ENCODE results near the gene GALR3. TPM values are rescaled to one million over a fixed set of nuclear protein-coding genes. Genes with fewer than 3 reads are reported as not detected.

Gene GALR3
- total RNA-seq, 5 donors from 2014 or later (not counting 1 experiment from before 2014, with no cell fraction given) = not detected

- Mint-ChIP-seq H3K27ac (no peak overlapping the region), H3K36me3 (no peaks in the 10 kb centered on the region), H3K9me3 (no peaks in the 10 kb centered on the region), H3K27me3 (peaks cover 0 to 39% of the 10 kb centered on the region in 2 donors), H3K4me3 (no peak overlapping the region), H3K4me1 (peaks cover 13 to 16% (median 15%) of the 10 kb centered on the region in 3 donors)
- Histone ChIP-seq H3K4me3 (ENCODE audit: control insufficient read depth in 1 of 2, extremely low read depth in 1 of 2, low read length in 1 of 2) (no peak overlapping the region), H3K27me3 (replicated peaks in 1 of 2; ENCODE audit: control insufficient read depth in 2 of 2, extremely low read depth in 1 of 2, insufficient read depth in 2 of 2, low read length in 1 of 2) (peaks cover 0 to 83% of the 10 kb centered on the region in 2 experiments), H3K9me3 (no peaks in the 10 kb centered on the region), H3K27ac (ENCODE audit: low read length) (no peak overlapping the region), H3K36me3 (ENCODE audit: control insufficient read depth in 2 of 2, extremely low read depth in 1 of 2, insufficient read depth in 1 of 2, low read length in 1 of 2) (no peaks in the 10 kb centered on the region), H3K4me1 (ENCODE audit: control insufficient read depth in 1 of 2, extremely low read depth in 1 of 2, insufficient read depth in 2 of 2, low read length in 2 of 2) (peaks cover 6 to 21% of the 10 kb centered on the region in 2 experiments)
- DNase-seq (no peak), ATAC-seq (replicated peaks in 1 of 4) (no peak)
- no CpG with 5 or more reads among the region's 2 CpGs for WGBS (ENCODE audit: insufficient coverage)
- ChIA-PET POLR2A (no interaction called here), CTCF (no interaction called here)
Observed at GRCh38 chr22:37811867-37812266, 11.3 kb upstream of the GALR3 start.

GRCh38 chr22:37812869-37813678, 10.1 kb upstream of the GALR3 start:
- POLR2A ChIA-PET = no interaction called here
- DNase-seq (no peak), ATAC-seq (replicated peaks in 1 of 4) (no peak)
- Mint-ChIP-seq H3K4me1 (peaks cover 13 to 16% (median 13%) of the 10 kb centered on the region in 3 donors), H3K27ac (no peak overlapping the region), H3K4me3 (no peak overlapping the region), H3K36me3 (no peaks in the 10 kb centered on the region), H3K9me3 (no peaks in the 10 kb centered on the region), H3K27me3 (peaks cover 0 to 34% of the 10 kb centered on the region in 2 donors)
- no peaks in the 10 kb centered on the region for H3K36me3 ChIP-seq (ENCODE audit: control insufficient read depth in 2 of 2, extremely low read depth in 1 of 2, insufficient read depth in 1 of 2, low read length in 1 of 2)
- WGBS (ENCODE audit: insufficient coverage) = 96% methylated on average over 5 of the region's 27 CpGs
- H3K4me1 ChIP-seq (ENCODE audit: control insufficient read depth in 1 of 2, extremely low read depth in 1 of 2, insufficient read depth in 2 of 2, low read length in 2 of 2) = peaks cover 7 to 18% of the 10 kb centered on the region in 2 experiments
- CTCF ChIA-PET = interaction anchor here in 1 of 2 donors (0.7 to 1.0 kb wide), 2 partner anchors 50 to 141 kb away, joined by 3 read pairs; no protein-coding TSS in a partner anchor
- no peak overlapping the region for H3K4me3 ChIP-seq (ENCODE audit: control insufficient read depth in 1 of 2, extremely low read depth in 1 of 2, low read length in 1 of 2)
- peaks cover 0 to 85% of the 10 kb centered on the region in 2 experiments for H3K27me3 ChIP-seq (replicated peaks in 1 of 2; ENCODE audit: control insufficient read depth in 2 of 2, extremely low read depth in 1 of 2, insufficient read depth in 2 of 2, low read length in 1 of 2)
- no peak overlapping the region for H3K27ac ChIP-seq (ENCODE audit: low read length)
- no peaks in the 10 kb centered on the region for H3K9me3 ChIP-seq

GRCh38 chr22:37815593-37815992, 7.6 kb upstream of the GALR3 start:
- no peaks in the 10 kb centered on the region for H3K36me3 Mint-ChIP-seq
- H3K27me3 Mint-ChIP-seq = peaks cover 8 to 23% of the 10 kb centered on the region in 2 donors
- Histone ChIP-seq H3K4me3 (ENCODE audit: control insufficient read depth in 1 of 2, extremely low read depth in 1 of 2, low read length in 1 of 2) (no peak overlapping the region), H3K36me3 (ENCODE audit: control insufficient read depth in 2 of 2, extremely low read depth in 1 of 2, insufficient read depth in 1 of 2, low read length in 1 of 2) (no peaks in the 10 kb centered on the region), H3K27ac (ENCODE audit: low read length) (no peak overlapping the region), H3K27me3 (replicated peaks in 1 of 2; ENCODE audit: control insufficient read depth in 2 of 2, extremely low read depth in 1 of 2, insufficient read depth in 2 of 2, low read length in 1 of 2) (peaks cover 0 to 78% of the 10 kb centered on the region in 2 experiments), H3K4me1 (ENCODE audit: control insufficient read depth in 1 of 2, extremely low read depth in 1 of 2, insufficient read depth in 2 of 2, low read length in 2 of 2) (peaks cover 3 to 20% of the 10 kb centered on the region in 2 experiments), H3K9me3 (no peaks in the 10 kb centered on the region)
- H3K4me3 Mint-ChIP-seq = no peak overlapping the region
- 89% methylated on average over 11 of the region's 12 CpGs for WGBS (ENCODE audit: insufficient coverage)
- ChIA-PET CTCF (interaction anchor here in 1 of 2 donors (1.3 kb wide), 1 partner anchor 48 kb away, joined by 9 read pairs; no protein-coding TSS in a partner anchor), POLR2A (no interaction called here)
- ATAC-seq (replicated peaks in 1 of 4) (no peak), DNase-seq (no peak)
- H3K27ac Mint-ChIP-seq = no peak overlapping the region
- H3K9me3 Mint-ChIP-seq = no peaks in the 10 kb centered on the region
- H3K4me1 Mint-ChIP-seq = peaks cover 9 to 15% (median 13%) of the 10 kb centered on the region in 3 donors

GRCh38 chr22:37816543-37817180, 6.5 kb upstream of the GALR3 start:
- ChIA-PET POLR2A (no interaction called here), CTCF (interaction anchor here (0.5 to 3.5 kb wide), 7 partner anchors 8 to 118 kb away, joined by 3 to 41 read pairs (median 4); partner anchors contain the start of gene GCAT (in 1 of the 2))
- H3K27ac Mint-ChIP-seq = no peak overlapping the region
- H3K9me3 Mint-ChIP-seq = no peaks in the 10 kb centered on the region
- Histone ChIP-seq H3K4me1 (ENCODE audit: control insufficient read depth in 1 of 2, extremely low read depth in 1 of 2, insufficient read depth in 2 of 2, low read length in 2 of 2) (peaks cover 3 to 20% of the 10 kb centered on the region in 2 experiments), H3K27me3 (replicated peaks in 1 of 2; ENCODE audit: control insufficient read depth in 2 of 2, extremely low read depth in 1 of 2, insufficient read depth in 2 of 2, low read length in 1 of 2) (peaks cover 0 to 72% of the 10 kb centered on the region in 2 experiments), H3K36me3 (ENCODE audit: control insufficient read depth in 2 of 2, extremely low read depth in 1 of 2, insufficient read depth in 1 of 2, low read length in 1 of 2) (no peaks in the 10 kb centered on the region), H3K9me3 (no peaks in the 10 kb centered on the region), H3K27ac (ENCODE audit: low read length) (no peak overlapping the region), H3K4me3 (ENCODE audit: control insufficient read depth in 1 of 2, extremely low read depth in 1 of 2, low read length in 1 of 2) (no peak overlapping the region)
- H3K27me3 Mint-ChIP-seq = peaks cover 9 to 25% of the 10 kb centered on the region in 2 donors
- DNase-seq = no peak
- H3K4me1 Mint-ChIP-seq = peaks cover 9 to 15% (median 13%) of the 10 kb centered on the region in 3 donors
- H3K4me3 Mint-ChIP-seq = no peak overlapping the region
- WGBS (ENCODE audit: insufficient coverage) = 92% methylated on average over 18 of the region's 23 CpGs
- no peaks in the 10 kb centered on the region for H3K36me3 Mint-ChIP-seq
- ATAC-seq (replicated peaks in 1 of 4) = no peak

- H3K4me3 ChIP-seq (ENCODE audit: control insufficient read depth in 1 of 2, extremely low read depth in 1 of 2, low read length in 1 of 2) = peak overlapping the region; percentile 40 to 65
- WGBS (ENCODE audit: insufficient coverage) = 1% methylated on average over 11 of the region's 29 CpGs
- H3K4me1 Mint-ChIP-seq = peaks cover 13 to 15% (median 13%) of the 10 kb centered on the region in 3 donors
- ATAC-seq (replicated peaks in 1 of 4) (peak; percentile 80 to 82 (median 80)), DNase-seq (peak; percentile 40 to 87 (median 71))
- H3K9me3 Mint-ChIP-seq = no peaks in the 10 kb centered on the region
- H3K4me3 Mint-ChIP-seq = peak overlapping the region; percentile 34 to 62 (median 43)
- no peaks in the 10 kb centered on the region for H3K36me3 Mint-ChIP-seq
- ChIA-PET POLR2A (no interaction called here), CTCF (interaction anchor here (0.6 to 3.5 kb wide), 11 partner anchors 9 to 136 kb away, joined by 3 to 41 read pairs (median 4); partner anchors contain the start of genes ANKRD54 (in 1 of the 2), C22orf23 (in 1 of the 2), GCAT (in 1 of the 2) and POLR2F (in 1 of the 2))
- peaks cover 0 to 75% of the 10 kb centered on the region in 2 experiments for H3K27me3 ChIP-seq (replicated peaks in 1 of 2; ENCODE audit: control insufficient read depth in 2 of 2, extremely low read depth in 1 of 2, insufficient read depth in 2 of 2, low read length in 1 of 2)
- no peaks in the 10 kb centered on the region for H3K9me3 ChIP-seq
- no peak overlapping the region for H3K27ac ChIP-seq (ENCODE audit: low read length)
- H3K4me1 ChIP-seq (ENCODE audit: control insufficient read depth in 1 of 2, extremely low read depth in 1 of 2, insufficient read depth in 2 of 2, low read length in 2 of 2) = peaks cover 3 to 20% of the 10 kb centered on the region in 2 experiments
- H3K36me3 ChIP-seq (ENCODE audit: control insufficient read depth in 2 of 2, extremely low read depth in 1 of 2, insufficient read depth in 1 of 2, low read length in 1 of 2) = no peaks in the 10 kb centered on the region
- peaks cover 18 to 23% of the 10 kb centered on the region in 2 donors for H3K27me3 Mint-ChIP-seq
- H3K27ac Mint-ChIP-seq = no peak overlapping the region
Observed at GRCh38 chr22:37817705-37818408, 5.3 kb upstream of the GALR3 start.
